ENCODE measurements around the gene LRP10. TPM values are rescaled to one million over a fixed set of nuclear protein-coding genes. Genes with fewer than 3 reads are reported as not detected.

Gene LRP10
- total and polyA plus RNA-seq, 12 donors, result 10.3 to 101 (median 48.0) TPM

DNA sequence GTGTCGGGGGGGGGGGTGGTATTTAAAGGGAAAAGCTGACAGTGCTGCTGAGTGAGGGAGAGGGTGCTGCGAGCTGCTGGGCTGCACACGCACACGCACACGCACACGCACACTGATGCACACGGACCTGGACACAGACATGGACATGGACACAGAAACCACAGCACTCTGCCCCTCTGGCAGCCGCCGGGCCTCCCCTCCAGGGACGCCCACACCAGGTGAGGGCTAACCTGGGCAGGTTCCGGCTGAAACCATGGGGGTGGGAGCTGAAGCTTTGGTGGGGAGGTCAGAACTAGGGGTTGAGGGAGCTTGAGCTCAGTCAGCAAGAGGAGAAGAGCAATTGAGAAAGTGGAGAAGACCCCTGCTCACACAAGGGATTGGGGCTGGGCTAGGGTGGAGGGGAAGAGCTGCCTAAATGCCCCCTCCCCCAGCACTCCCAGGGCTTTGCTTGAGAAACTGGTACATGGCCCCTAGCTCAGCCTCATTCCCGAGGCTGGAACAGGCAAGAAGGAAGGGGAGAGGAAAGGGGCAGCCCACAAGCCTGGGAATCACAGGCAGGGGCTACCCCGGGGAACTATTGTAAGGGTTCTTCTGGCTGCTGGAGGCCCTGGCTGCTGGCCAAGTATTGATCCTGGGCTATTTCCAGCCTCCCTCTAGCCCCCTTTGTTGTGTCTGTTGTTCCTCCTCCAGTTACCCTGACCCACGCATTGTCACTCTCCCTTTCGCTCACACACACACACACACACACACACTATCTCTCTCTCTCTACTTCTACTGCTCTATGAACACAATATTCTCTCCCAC, 11.8 kb downstream of the LRP10 start, which contains the start of gene REM2:
REM2 (plus strand) TSS at position 50 of the 804 bp plus-strand sequence; CDS start at position 116, 66 bp downstream.
- ATAC-seq (no peak), DNase-seq (no peak)
- WGBS, 2 donors, result 29 to 31% methylated on average over 15 of the region's 15 CpGs
- H3K36me3 ChIP-seq, result peaks cover 0 to 16% (median under 1%) of the 10 kb centered on the region in 9 donors
- H3K4me3 ChIP-seq, result no peak within 1 kb of the TSS
- H3K27ac ChIP-seq, result no peak within 1 kb of the TSS
- no peak for TF ChIP-seq CTCF (IDR thresholded peaks at IDR 0.05)
- intact Hi-C loops (cut with DNase I), result no loop called here
- peaks cover 0 to 10% (median 3%) of the 10 kb centered on the region in 7 donors for H3K27me3 ChIP-seq
- H3K9me3 ChIP-seq, result no peaks in the 10 kb centered on the region
- H3K4me1 ChIP-seq, result peaks cover 0 to 30% (median 7%) of the 10 kb centered on the region in 9 donors

GRCh38 chr14:22884076-22884737, 12.7 kb downstream of the LRP10 start:
- WGBS, 2 donors, result 88 to 93% methylated on average over 7 of the region's 7 CpGs
- Histone ChIP-seq H3K27ac (no peak overlapping the region), H3K36me3 (peaks cover 0 to 7% (median 0%) of the 10 kb centered on the region in 9 donors), H3K9me3 (no peaks in the 10 kb centered on the region), H3K27me3 (peaks cover 0 to 10% (median 3%) of the 10 kb centered on the region in 7 donors), H3K4me3 (no peak overlapping the region), H3K4me1 (peaks cover 0 to 31% (median 7%) of the 10 kb centered on the region in 9 donors)
- intact Hi-C loops (cut with DNase I), result no loop called here
- DNase-seq (no peak), ATAC-seq (no peak)
- no peak for TF ChIP-seq CTCF (IDR thresholded peaks at IDR 0.05)

GRCh38 chr14:22884738-22885523, 13.4 kb downstream of the LRP10 start:
- Histone ChIP-seq H3K27me3 (peaks cover 0 to 10% (median 3%) of the 10 kb centered on the region in 7 donors), H3K27ac (no peak overlapping the region), H3K4me3 (no peak overlapping the region), H3K4me1 (peaks cover 0 to 31% (median 7%) of the 10 kb centered on the region in 9 donors), H3K9me3 (no peaks in the 10 kb centered on the region), H3K36me3 (peaks cover 0 to under 1% (median 0%) of the 10 kb centered on the region in 9 donors)
- DNase-seq, result no peak
- intact Hi-C loops (cut with DNase I), result no loop called here
- ATAC-seq, result no peak
- no peak for TF ChIP-seq CTCF (IDR thresholded peaks at IDR 0.05)
- WGBS, 2 donors, result 92 to 94% methylated on average over 11 of the region's 11 CpGs

GRCh38 chr14:22885975-22886374, 14.4 kb downstream of the LRP10 start:
- no peak for ATAC-seq
- Histone ChIP-seq H3K4me1 (peaks cover 0 to 31% (median 7%) of the 10 kb centered on the region in 9 donors), H3K4me3 (peak overlapping the region in 1 of 10 donors; percentile 67), H3K27me3 (peaks cover 0 to 10% (median 3%) of the 10 kb centered on the region in 7 donors), H3K27ac (no peak overlapping the region), H3K36me3 (no peaks in the 10 kb centered on the region), H3K9me3 (no peaks in the 10 kb centered on the region)
- no peak for TF ChIP-seq CTCF (IDR thresholded peaks at IDR 0.05)
- WGBS, 2 donors, result 88 to 89% methylated on average over 21 of the region's 21 CpGs
- DNase-seq, result no peak
- intact Hi-C loops (cut with DNase I), result no loop called here

All from heart right ventricle (tissue), 16 donors.